ENCODE measurements around the gene SCARB2.

- TF ChIP-seq POLR2A (IDR thresholded peaks at IDR 0.05): no peak
- TF ChIP-seq, protein P1, sequence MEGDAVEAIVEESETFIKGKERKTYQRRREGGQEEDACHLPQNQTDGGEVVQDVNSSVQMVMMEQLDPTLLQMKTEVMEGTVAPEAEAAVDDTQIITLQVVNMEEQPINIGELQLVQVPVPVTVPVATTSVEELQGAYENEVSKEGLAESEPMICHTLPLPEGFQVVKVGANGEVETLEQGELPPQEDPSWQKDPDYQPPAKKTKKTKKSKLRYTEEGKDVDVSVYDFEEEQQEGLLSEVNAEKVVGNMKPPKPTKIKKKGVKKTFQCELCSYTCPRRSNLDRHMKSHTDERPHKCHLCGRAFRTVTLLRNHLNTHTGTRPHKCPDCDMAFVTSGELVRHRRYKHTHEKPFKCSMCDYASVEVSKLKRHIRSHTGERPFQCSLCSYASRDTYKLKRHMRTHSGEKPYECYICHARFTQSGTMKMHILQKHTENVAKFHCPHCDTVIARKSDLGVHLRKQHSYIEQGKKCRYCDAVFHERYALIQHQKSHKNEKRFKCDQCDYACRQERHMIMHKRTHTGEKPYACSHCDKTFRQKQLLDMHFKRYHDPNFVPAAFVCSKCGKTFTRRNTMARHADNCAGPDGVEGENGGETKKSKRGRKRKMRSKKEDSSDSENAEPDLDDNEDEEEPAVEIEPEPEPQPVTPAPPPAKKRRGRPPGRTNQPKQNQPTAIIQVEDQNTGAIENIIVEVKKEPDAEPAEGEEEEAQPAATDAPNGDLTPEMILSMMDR (IDR thresholded peaks at IDR 0.05 in 8 of 11, conservative IDR thresholded peaks at IDR 0.05 in 3 of 11): no peak
Observed at GRCh38 chr4:76214177-76214675, 602 bp upstream of the SCARB2 start.

Data from spleen (tissue), 7 donors.